Neural cell (in vitro differentiated cells): ENCODE measurements around the gene SIGLEC12. TPM values are rescaled to one million over a fixed set of nuclear protein-coding genes. Genes with fewer than 3 reads are reported as not detected.

Experiments used
- H2AFZ ChIP-seq: fragments of 200-600, 300-800 bp; sonication (generic), shearing (Covaris generic); 2 replicates; pipeline ENCODE4 v1.6.0; 2014; ENCODE audit warnings: low read depth, mild to moderate bottlenecking, antibody characterized with exemption, low read length, moderate library complexity
- H3F3A ChIP-seq: fragments of 200-600 bp; shearing (Covaris generic); 2 replicates; pipeline ENCODE4 v1.6.1; 2016; ENCODE audit warnings: mild to moderate bottlenecking, moderate library complexity, mixed read lengths, antibody characterized with exemption, low read length; ENCODE audit not compliant: insufficient read depth, poor library complexity, severe bottlenecking
- H3K27ac ChIP-seq: fragments of 200-600, 300-800 bp; sonication (generic), shearing (Covaris generic); 2 replicates; pipeline ENCODE4 v1.5.1; 2014; ENCODE audit warnings: mild to moderate bottlenecking, low read length, moderate library complexity
- H3K27me3 ChIP-seq: fragments of 300-800, 200-600 bp; sonication (generic), shearing (Covaris generic); 2 replicates; pipeline ENCODE4 v1.6.0; 2014; ENCODE audit warnings: mild to moderate bottlenecking, low read depth, low read length, moderate library complexity; ENCODE audit not compliant: insufficient read depth
- H3K36me3 ChIP-seq: fragments of 300-800, 200-600 bp; sonication (generic), shearing (Covaris generic); 2 replicates; pipeline ENCODE4 v1.5.1; 2014; ENCODE audit warnings: mild to moderate bottlenecking, antibody characterized with exemption, low read length, moderate library complexity; ENCODE audit not compliant: insufficient read depth
- H3K4me2 ChIP-seq: fragments of 300-800, 200-600 bp; sonication (generic), shearing (Covaris generic); 2 replicates; pipeline ENCODE4 v1.6.0; 2014; ENCODE audit warnings: mild to moderate bottlenecking, low read length
- H3K4me3 ChIP-seq: fragments of 300-800, 200-600 bp; sonication (generic), shearing (Covaris generic); 2 replicates; pipeline ENCODE4 v1.5.1; 2014; ENCODE audit warnings: mild to moderate bottlenecking, low read length, moderate library complexity
- H3K79me2 ChIP-seq: fragments of 200-600 bp; shearing (Covaris generic); replicated peaks from 2 replicates; pipeline ENCODE4 v1.6.0; 2014; ENCODE audit warnings: mild to moderate bottlenecking, low read length, moderate library complexity; ENCODE audit not compliant: insufficient read depth
- H3K9ac ChIP-seq: fragments of 300-800, 200-600 bp; sonication (generic), shearing (Covaris generic); 2 replicates; pipeline ENCODE4 v1.6.1; 2016; ENCODE audit warnings: mild to moderate bottlenecking, low read length, mixed read lengths
- H3K9me2 ChIP-seq: fragments of 200-600 bp; shearing (Covaris generic); 2 replicates; pipeline ENCODE4 v1.6.1; 2016; ENCODE audit warnings: mild to moderate bottlenecking, low read length, mixed read lengths; ENCODE audit not compliant: insufficient read depth
- H3K9me3 ChIP-seq: fragments of 200-600, 300-800 bp; sonication (generic), shearing (Covaris generic); 2 replicates; pipeline ENCODE4 v1.6.1; 2016; ENCODE audit warnings: mild to moderate bottlenecking, mixed run types, low read length, moderate library complexity, mixed read lengths
- H4K20me1 ChIP-seq: fragments of 200-600 bp; shearing (Covaris generic); 2 replicates; pipeline ENCODE4 v1.6.1; 2016; ENCODE audit warnings: mild to moderate bottlenecking, mixed run types; ENCODE audit not compliant: insufficient read depth
- CTCF ChIP-seq: fragments of 450-650 bp; IDR thresholded peaks from 2 replicates; pipeline ENCODE4 v1.5.1; 2014; ENCODE audit warnings: antibody characterized with exemption, mild to moderate bottlenecking, moderate library complexity; ENCODE audit not compliant: poor library complexity, severe bottlenecking
- EP300 ChIP-seq: fragments of 450-650 bp; conservative IDR thresholded peaks from 2 replicates; pipeline ENCODE4 v1.6.1; 2014; ENCODE audit warnings: antibody characterized with exemption, mild to moderate bottlenecking, moderate library complexity; ENCODE audit not compliant: poor library complexity, severe bottlenecking
- EZH2 ChIP-seq: fragments of 200-600, 300-800 bp; shearing (Covaris generic), sonication (generic); IDR thresholded peaks from 2 replicates; pipeline ENCODE4 v1.6.1; 2014; ENCODE audit warnings: antibody characterized with exemption, low read length, borderline replicate concordance, mild to moderate bottlenecking; ENCODE audit not compliant: insufficient read depth, poor library complexity, severe bottlenecking
- MXI1 ChIP-seq: fragments of 450-650 bp; conservative IDR thresholded peaks from 2 replicates; pipeline ENCODE4 v1.6.1; 2014; ENCODE audit warnings: antibody characterized with exemption, mild to moderate bottlenecking; ENCODE audit not compliant: poor library complexity, severe bottlenecking
- POLR2AphosphoS5 ChIP-seq: IDR thresholded peaks from 2 replicates; pipeline ENCODE4 v1.6.1; 2012
- RAD21 ChIP-seq: fragments of 450-650 bp; conservative IDR thresholded peaks from 2 replicates; pipeline ENCODE4 v1.6.1; 2014; ENCODE audit warnings: antibody characterized with exemption, mild to moderate bottlenecking, moderate library complexity
- REST ChIP-seq: IDR thresholded peaks from 2 replicates; pipeline ENCODE4 v1.6.1; 2012; ENCODE audit warnings: borderline replicate concordance
- SMC3 ChIP-seq: fragments of 450-650 bp; conservative IDR thresholded peaks from 2 replicates; pipeline ENCODE4 v1.6.1; 2014; ENCODE audit warnings: antibody characterized with exemption, mild to moderate bottlenecking, moderate library complexity; ENCODE audit not compliant: poor library complexity
- TAF1 ChIP-seq: IDR thresholded peaks from 2 replicates; pipeline ENCODE4 v1.6.1; 2012; ENCODE audit warnings: low read depth
- polyA plus RNA-seq: library from polyadenylated mRNA; depleted of rRNA; stranded (reverse); fragments of >200 nt; gene quantifications from 2 replicates; pipeline ENCODE4 v1.2.3, GENCODE V29; 2014

The SIGLEC12 gene
- polyA plus RNA-seq, 1 donor from 2014 or later: not detected

GRCh38 chr19:51521781-51522180 lies 20.2 kb upstream of the SIGLEC12 start:
- no peak overlapping the region for H3K9ac ChIP-seq
- H3K4me2 ChIP-seq: no peak overlapping the region
- no peak overlapping the region for H3K27ac ChIP-seq
- no peaks in the 10 kb centered on the region for H3K79me2 ChIP-seq
- H3F3A ChIP-seq: no peaks in the 10 kb centered on the region
- H3K4me3 ChIP-seq: no peak overlapping the region
- no peak for TF ChIP-seq REST
- TF ChIP-seq TAF1: no peak
- TF ChIP-seq SMC3: no peak
- TF ChIP-seq EZH2: no peak
- no peak for TF ChIP-seq EP300
- no peak for TF ChIP-seq CTCF
- TF ChIP-seq RAD21: no peak
- TF ChIP-seq MXI1: no peak
- no peak for TF ChIP-seq POLR2AphosphoS5
- H3K9me3 ChIP-seq: no peaks in the 10 kb centered on the region
- H3K27me3 ChIP-seq: no peaks in the 10 kb centered on the region
- H3K9me2 ChIP-seq: no peaks in the 10 kb centered on the region
- no peaks in the 10 kb centered on the region for H3K36me3 ChIP-seq
- H2AFZ ChIP-seq: no peak overlapping the region
- no peaks in the 10 kb centered on the region for H4K20me1 ChIP-seq

GRCh38 chr19:51521357-51521756 lies 19.8 kb upstream of the SIGLEC12 start:
- no peak overlapping the region for H3K4me3 ChIP-seq
- TF ChIP-seq EZH2 (no peak), SMC3 (no peak), EP300 (no peak), POLR2AphosphoS5 (no peak), TAF1 (no peak), REST (no peak), CTCF (no peak), RAD21 (no peak), MXI1 (no peak)
- H3K4me2 ChIP-seq: no peak overlapping the region
- H4K20me1 ChIP-seq: no peaks in the 10 kb centered on the region
- H3K27me3 ChIP-seq: no peaks in the 10 kb centered on the region
- H3K27ac ChIP-seq: no peak overlapping the region
- H3K36me3 ChIP-seq: no peaks in the 10 kb centered on the region
- no peaks in the 10 kb centered on the region for H3K9me2 ChIP-seq
- H3K9me3 ChIP-seq: no peaks in the 10 kb centered on the region
- no peaks in the 10 kb centered on the region for H3F3A ChIP-seq
- no peaks in the 10 kb centered on the region for H3K79me2 ChIP-seq
- H3K9ac ChIP-seq: no peak overlapping the region
- no peak overlapping the region for H2AFZ ChIP-seq
